Right lung (tissue), 5 donors: ENCODE measurements around the gene PLEKHG3. TPM values are rescaled to one million over a fixed set of nuclear protein-coding genes. Genes with fewer than 3 reads are reported as not detected.

Source experiments
- DNase-seq, 2 donors: peaks; one replicate each; pipeline ENCODE4 v3.0.0-alpha.2; 2013
- polyA plus RNA-seq, 5 donors: library from polyadenylated mRNA; unstranded; fragments of 120-200 nt; gene quantifications; one replicate each; pipeline versions ENCODE4 v1.2.1 to v1.2.3, GENCODE V29; 2013; ENCODE audit warnings: inconsistent platforms in 1 of 5, low replicate concordance in 1 of 5; ENCODE audit not compliant: insufficient read length in 5 of 5, insufficient read depth in 1 of 5

PLEKHG3 gene
- polyA plus RNA-seq, 5 donors = 49.0 to 64.8 (median 59.4) TPM

- DNase-seq = no peak
Measured at GRCh38 chr14:64705381-64706118, 1.3 kb downstream of the PLEKHG3 start.

- DNase-seq = no peak
Measured at GRCh38 chr14:64706119-64706592, 1.9 kb downstream of the PLEKHG3 start.

GRCh38 chr14:64706593-64707193 is 2.5 kb downstream of the PLEKHG3 start:
- no peak for DNase-seq

- no peak for DNase-seq
Measured at GRCh38 chr14:64707661-64708060, 3.4 kb downstream of the PLEKHG3 start.

- no peak for DNase-seq
Measured at GRCh38 chr14:64708148-64709004, 4.2 kb downstream of the PLEKHG3 start.

- no peak for DNase-seq
Measured at GRCh38 chr14:64709126-64709525, 4.9 kb downstream of the PLEKHG3 start.

GRCh38 chr14:64711039-64711438 is 6.8 kb downstream of the PLEKHG3 start:
- no peak for DNase-seq

GRCh38 chr14:64713677-64714076 is 9.5 kb downstream of the PLEKHG3 start:
- no peak for DNase-seq

- no peak for DNase-seq
Measured at GRCh38 chr14:64714432-64715025, 10.3 kb downstream of the PLEKHG3 start.

GRCh38 chr14:64715146-64715627 is 11.0 kb downstream of the PLEKHG3 start:
- DNase-seq = no peak

- DNase-seq = no peak
Measured at GRCh38 chr14:64715628-64716412, 11.6 kb downstream of the PLEKHG3 start.

- no peak for DNase-seq
Measured at GRCh38 chr14:64717870-64718269, 13.6 kb downstream of the PLEKHG3 start.

- DNase-seq = no peak
Measured at GRCh38 chr14:64718762-64719161, 14.5 kb downstream of the PLEKHG3 start.

GRCh38 chr14:64719601-64720000 is 15.4 kb downstream of the PLEKHG3 start:
- no peak for DNase-seq

GRCh38 chr14:64720131-64720576 is 15.9 kb downstream of the PLEKHG3 start:
- DNase-seq = no peak

GRCh38 chr14:64721391-64721791 is 17.2 kb downstream of the PLEKHG3 start:
- DNase-seq = no peak

- DNase-seq = no peak
Measured at GRCh38 chr14:64721899-64722298, 17.7 kb downstream of the PLEKHG3 start.

GRCh38 chr14:64722842-64723447 is 18.7 kb downstream of the PLEKHG3 start:
- DNase-seq = no peak

GRCh38 chr14:64723691-64724577 is 19.7 kb downstream of the PLEKHG3 start:
- no peak for DNase-seq

- no peak for DNase-seq
Measured at GRCh38 chr14:64724578-64724930, 20.3 kb downstream of the PLEKHG3 start.
